Measurements from ENCODE around the gene PRKCI.
"Not testable (repeated sequence)": the region's sequence is repeated elsewhere in the genome, so short reads cannot be mapped to it uniquely, and the experiment has no call there.

Gene PRKCI

DNA sequence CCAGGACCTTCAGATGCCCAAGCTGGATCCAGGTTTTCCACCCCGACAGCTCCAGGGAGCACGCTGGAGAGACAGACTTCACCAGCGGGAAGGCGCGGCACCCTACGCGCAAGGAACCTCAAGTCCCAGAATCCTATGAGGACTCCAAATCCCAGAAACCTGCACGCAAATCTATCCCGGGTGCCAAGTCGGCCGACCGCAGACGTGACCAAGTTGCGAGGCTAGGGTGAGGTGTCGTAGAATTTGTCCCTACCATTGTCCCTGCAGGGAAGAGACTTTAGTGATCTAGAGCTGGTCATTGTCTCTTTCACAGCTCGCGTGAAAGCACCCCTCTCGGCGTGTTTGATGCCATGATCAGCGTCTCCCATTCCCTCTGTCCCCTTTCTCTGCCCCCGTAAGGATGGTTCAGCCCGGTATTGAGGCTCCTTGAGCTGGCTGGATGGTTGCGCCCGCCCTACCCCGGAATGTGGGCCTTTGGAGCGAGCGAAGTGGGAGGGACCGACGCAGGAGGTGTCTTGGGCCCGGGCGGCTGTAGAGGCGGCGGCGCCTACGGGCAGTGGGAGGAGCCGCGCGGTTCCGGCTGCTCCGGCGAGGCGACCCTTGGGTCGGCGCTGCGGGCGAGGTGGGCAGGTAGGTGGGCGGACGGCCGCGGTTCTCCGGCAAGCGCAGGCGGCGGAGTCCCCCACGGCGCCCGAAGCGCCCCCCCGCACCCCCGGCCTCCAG is at the start of gene PRKCI:
TSS of gene PRKCI (plus strand) at position 501 of the 723 bp plus-strand sequence. CDS start 246 bp downstream, outside the sequence.
- peak; percentile 95 for DNase-seq

DNA sequence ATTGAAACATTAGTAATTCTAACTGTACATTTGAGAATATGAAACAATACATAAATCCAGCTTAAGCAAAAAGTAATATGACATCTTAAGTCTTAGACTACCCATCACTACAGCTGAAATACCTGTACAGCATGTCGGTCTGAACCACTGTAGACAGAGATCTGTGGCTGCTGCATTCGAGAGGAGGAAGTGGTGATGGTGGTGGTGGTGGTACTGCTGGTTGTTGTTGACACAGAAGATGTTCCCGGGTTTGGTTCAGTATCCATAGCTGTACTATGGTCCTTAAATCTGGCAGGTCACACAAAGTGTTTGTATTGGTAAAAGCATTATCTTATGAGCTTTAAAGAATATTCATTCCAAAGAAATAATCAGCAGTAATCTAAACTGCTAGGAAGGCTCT is 43.6 kb upstream of the PRKCI start:
- no peak for DNase-seq

DNA sequence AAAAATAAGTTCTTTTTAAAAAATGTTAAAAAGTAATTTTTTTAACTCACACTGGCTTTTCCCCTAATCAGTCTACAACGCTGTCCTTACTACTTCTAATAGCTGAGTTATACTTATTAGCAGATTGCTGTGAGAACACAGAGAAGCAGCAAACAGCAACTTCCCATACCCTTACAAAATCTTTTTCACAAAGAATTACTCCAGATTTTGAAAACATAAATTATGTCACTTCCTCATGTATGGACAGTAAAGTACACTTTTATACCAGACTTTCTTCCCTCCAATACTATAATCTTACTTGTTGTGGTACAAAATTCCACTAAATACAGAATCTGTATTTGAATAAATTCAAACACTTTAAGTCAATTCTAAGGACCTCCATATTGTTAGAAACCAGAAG is 42.8 kb upstream of the PRKCI start:
- DNase-seq = no peak

DNA sequence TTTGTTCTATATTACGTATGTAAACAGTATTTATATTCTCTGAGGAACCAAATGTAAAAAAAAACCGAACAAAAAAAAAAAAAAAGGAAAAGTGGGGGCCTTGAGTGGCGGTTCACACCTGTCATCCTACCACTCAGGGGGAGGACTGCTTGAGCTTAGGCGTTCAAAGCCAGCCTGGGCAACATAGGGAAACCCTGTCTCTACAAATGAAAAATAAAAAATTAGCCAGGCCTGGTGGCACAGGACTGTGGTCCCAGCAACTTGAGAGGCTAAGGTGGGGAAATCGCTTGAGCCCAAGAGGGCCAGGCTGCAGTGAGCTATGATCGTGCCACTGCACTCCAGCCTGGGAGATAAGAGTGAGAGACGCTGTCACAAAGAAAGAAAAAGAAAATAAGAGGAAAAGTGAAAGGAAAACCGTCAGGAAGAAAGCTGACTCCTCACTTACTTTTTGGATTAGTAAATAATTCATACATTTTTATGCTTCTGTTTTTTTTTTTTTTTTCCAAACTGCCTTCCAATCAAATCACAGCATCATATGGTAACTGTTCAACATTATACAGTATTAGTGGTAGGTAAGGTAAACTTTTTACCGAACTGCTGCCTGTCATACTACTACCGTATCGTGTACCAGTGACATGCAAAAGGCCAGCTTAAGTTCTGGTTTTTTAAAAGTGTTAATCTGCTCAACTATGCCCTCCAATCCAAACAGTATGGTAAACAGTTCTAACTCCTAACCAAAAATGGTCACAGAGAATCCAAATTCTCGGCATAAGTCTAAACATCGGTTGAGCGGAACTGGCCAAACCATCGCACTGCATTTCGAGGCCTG is 41.9 kb upstream of the PRKCI start:
- DNase-seq = no peak

DNA sequence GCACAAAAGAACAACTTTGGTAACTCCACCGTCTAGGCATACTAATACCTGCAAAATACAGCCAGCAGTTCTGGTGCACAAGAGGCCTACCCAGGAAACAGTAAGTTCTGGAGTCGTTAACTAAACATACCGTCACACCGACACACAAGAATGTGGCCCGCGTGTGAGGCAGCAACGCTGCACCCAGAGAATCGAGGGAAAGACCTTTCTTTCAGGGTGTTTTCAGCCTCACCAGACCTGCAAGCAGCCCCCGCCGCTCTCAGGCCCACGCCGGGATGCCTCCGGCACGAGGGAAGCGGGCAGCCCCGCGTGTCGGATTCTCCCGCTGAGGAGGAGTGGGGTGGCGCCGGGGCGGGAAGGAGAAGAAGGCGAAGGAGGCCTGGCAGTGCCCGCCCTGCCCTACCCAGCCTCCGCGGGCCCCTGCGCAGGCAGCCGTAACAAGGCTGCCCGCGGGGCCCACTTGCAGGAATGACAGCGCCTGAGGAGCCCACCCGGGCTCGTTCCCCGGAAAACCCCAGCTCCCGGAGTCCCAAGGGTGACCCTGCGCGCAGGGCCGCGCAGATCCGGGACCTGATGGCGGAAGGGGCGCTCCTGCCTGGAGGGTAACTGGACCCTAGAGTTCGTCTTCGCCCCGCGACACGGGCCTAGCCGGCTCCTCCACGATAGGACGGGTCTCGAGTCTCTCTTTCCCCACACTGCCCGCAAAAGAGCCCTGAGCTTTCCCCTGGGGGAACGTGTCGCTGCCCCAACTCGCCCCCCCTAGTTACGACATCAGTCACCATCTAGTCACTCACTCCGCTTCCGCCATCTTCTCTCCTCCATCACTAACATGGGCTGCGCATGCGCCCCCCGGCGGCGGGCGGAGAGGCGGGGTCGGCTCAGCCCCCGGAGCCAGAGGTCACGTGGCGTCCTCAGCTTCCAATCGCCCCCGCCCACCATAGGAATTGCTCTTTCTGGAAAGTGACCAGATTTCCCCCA is 41.0 kb upstream of the PRKCI start, which contains the start of gene PHC3:
TSS of gene PHC3 (minus strand) at position 826 of the 978 bp plus-strand sequence. CDS start at position 808, 18 bp downstream.
- DNase-seq = peak; percentile 71

DNA sequence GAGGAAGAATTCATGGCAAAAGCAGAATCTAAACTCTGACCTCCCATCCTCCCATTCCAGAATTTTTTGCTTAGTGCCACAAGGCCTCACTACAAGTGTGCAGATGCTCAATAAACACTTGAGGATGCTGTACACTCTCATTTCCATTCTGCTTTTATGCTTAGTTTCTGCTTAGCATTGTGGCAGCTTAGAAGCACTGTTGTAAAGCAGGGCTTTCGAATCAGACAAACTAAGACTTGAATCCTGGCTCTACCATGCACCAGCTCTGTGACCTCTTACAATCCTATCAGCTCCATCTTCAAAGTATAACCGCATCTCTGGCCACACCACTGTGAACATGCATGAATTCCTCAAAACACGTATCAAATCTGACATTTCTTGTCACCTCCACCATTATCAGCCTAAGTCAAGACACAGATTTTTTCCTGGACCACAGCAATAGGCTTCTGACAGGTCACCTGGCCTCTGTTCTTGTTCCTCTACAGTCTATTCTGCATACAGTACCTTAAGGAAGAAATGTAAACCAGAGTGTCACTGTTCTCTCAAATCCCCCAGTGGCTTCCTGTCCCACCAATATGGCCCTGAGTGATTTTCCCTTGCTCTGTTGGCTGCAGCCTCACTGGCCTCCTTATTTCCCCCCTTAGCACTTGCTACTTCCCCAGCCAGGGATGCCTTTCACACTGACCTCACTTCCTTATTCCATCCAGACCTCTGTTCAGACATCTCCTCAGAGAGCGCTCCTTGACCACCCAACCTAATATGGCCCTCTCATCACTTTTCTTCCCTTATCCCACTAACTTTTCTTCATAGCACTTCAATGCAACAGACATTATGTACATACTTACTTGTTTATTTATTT is 32.6 kb upstream of the PRKCI start:
- no peak for DNase-seq

DNA sequence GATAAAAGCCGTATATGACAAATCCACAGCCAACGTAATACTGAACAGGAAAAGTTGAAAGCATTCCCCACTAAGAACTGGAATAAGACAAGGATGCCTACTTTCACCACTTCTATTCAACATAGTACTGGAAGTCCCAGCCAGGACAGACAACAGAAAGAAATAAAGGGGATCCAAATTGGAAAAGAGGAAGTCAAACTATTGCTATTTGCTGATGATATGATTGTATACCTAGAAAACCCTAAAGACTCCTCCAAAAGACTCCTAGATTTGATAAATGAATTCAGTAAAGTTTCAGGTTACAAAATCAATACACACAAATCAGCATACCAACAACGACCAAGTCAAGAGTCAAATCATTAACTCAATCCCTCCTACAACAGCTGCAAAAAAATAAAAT is 26.5 kb upstream of the PRKCI start:
- not testable (repeated sequence) for DNase-seq

DNA sequence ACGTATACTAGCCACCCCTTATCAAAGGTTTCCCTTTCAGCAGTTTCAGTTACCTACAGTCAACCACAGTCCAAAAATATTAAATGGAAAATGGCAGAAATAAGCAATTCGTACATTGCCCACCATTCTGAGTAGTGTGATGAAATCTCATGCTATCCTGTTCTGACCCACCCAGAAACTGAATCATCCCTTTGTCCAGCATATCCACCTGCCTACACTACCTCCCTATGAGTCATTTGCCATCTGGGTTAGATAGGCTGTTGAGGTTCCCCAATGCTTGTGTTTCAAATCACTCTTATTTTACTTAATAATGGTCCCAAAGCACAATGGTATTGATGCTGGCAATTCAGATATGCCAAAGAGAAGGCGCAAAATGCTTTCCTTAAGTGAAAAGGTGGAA is 25.4 kb upstream of the PRKCI start:
- no peak for DNase-seq

DNA sequence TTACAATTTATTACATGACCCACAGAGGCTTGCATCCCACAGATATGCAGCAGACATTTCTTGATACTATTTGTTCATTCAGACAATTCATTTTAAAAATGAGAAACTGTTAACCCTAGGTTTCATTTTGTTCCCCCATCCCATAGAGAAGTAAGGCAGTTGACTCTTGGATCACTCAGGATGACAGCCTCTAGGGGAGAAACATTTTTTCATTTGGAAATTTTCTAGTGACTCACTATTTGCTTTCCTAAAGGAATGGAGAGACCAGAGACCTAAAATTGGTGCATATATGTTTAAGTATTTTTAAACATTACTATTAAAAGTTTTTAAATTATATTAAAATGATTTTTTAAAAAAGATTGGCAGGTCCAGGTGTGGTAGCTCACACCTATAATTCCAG is 21.2 kb upstream of the PRKCI start:
- DNase-seq = no peak

DNA sequence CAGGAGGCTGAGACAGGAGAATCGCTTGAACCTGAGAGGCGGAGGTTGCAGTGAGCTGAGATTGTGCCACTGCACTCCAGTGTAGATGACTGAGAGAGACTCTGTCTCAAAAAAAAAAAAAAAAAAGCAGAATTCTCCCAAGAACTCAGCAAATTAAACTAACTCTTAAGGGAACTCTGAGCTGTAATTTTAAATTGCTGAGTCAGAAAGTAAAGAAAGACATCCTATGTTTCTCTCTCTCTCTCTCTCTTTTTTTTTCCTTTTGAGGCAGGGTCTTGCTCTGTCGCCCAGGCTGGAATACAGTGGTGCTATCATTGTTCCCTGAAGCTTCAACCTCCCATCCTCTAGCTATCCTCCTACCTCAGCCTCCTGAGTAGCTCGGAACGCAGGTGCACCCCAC is 20.7 kb upstream of the PRKCI start:
- DNase-seq = no peak

DNA sequence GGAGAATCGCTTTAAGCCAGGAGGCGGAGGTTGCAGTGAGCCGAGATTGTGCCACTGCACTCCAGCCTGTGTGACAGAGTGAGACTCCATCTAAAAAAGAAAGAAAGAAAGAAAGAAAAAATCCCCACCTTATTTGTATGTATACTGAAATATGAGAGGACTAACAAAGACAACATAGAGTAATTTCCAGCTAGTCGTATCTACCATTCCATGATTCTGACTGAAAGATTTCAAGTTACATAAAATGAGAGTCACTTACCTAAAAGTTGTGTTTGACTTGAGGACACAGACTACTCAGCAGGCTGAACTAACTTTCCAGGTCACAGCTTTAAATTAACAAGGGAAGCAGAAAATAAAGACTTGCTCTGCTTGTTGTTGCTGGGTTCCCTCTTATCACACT is 18.8 kb upstream of the PRKCI start:
- DNase-seq = no peak

DNA sequence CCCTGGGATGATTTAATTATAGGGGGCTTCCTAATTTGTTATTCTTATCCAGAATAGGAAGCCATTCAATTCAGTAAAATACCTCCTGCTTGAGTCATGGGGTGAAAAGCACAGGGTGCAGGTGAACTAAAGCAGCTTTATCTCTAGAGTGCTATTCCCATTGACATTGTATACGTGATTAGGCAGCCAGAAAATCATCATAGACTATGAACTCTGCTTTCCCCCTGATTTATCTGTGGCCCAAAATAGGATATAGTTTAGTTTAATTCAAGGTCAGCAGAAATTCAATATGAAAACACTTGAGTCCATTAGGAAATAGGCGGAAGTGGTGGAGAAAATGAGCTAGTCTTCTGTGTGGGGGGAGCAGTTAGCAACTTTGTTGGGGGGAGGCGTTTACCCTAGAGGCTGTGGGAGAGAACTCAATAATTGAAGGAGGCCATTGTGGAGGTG is 18.2 kb upstream of the PRKCI start:
- DNase-seq = no peak

DNA sequence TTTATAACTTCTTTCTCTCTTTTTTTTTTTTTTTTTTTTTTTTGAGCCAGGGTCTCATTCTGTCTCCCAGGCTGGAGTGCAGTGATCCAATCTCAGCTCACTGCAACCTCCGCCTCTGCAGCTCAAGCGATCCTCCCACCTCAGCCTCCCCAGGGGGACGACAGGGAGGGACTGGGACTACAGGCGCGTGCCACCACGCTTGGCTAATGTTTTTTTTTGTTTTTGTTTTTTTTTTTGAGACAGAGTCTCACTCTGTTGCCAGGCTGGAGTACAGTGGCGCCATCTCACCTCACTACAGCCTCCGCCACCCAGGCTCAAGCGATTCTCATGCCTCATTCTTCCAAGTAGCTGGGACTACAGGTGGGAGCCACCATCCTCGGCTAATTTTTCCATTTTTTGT is 17.7 kb upstream of the PRKCI start:
- DNase-seq = no peak

DNA sequence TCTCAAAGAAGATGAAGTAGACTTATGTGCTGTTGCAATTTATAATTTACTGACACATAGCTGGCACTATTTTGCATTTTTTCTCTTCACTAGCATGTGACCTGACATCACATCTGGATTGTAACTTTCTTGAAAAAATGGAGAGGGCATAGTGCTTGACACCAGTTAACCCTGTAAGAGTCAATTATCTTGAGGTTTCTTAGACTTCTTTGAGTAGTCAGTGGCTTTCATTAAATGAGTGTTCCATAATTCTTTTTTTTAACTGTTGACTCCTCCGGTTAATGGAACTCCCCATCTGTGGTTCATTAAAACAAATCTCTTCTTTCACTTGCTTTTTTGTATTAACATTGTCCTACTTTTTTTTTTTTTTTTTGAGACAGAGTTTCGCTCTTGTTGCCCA is 16.9 kb upstream of the PRKCI start:
- DNase-seq = no peak

DNA sequence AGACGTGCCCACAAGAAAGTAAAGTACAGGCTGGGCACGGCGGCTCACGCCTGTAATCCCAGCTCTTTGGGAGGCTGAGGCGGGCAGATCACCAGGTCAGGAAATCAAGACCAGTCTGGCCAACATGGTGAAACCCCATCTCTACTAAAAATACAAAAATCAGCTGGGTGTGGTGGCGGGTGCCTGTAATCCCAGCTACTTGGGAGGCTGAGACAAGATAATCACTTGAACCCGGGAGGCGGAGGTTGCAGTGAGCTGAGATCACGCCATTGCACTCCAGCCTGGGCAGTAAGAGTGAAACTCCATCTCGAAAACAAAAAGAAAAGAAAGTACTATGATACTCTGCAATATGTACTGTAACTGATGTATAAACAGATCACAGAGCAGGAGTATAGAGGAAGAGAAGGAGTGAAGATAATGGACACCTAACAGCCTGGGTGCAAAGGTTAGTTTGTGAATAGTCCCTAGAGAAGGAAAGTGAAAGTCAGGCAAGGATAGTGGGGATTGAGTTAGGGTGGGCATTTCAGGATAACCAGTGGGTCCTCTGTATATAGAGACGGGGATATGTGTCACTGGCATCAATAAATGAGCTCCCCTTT is 16.0 kb upstream of the PRKCI start:
- not testable (repeated sequence) for DNase-seq

DNA sequence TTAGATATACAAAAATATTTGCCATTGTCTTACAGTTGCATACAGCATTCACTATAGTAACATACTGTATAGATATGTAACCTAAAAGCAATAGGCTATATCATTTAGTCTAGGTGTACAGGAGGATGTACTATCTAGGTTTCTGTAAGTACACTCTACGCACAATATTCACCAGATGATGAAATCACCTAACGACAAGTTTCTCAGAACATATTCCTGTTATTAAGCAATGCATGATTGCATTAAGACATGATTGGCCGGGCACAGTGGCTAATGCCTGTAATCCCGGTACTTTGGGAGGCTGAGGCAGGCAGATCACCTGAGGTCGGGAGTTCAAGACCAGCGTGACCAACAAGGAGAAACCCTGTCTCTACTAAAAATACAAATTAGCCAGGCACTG is 14.5 kb upstream of the PRKCI start:
- no peak for DNase-seq

DNA sequence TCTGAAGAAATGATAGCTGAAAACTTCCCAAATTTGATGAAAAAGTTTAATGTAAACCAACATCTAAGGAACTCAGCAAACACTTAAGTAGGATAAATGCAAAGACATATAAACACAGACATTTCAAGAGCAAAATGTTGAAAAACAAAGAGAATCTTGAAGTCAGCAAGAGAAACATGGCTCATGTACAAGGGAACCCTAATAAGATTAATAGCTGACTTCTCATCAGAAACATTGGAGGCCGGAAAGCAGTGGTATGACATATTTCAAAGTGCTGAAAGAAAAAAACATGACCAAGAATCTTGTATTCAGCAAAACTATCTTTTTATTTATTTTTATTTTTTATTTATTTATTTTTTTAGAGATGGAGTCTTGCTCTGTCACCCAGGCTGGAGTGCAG is 10.6 kb upstream of the PRKCI start:
- DNase-seq = no peak

DNA sequence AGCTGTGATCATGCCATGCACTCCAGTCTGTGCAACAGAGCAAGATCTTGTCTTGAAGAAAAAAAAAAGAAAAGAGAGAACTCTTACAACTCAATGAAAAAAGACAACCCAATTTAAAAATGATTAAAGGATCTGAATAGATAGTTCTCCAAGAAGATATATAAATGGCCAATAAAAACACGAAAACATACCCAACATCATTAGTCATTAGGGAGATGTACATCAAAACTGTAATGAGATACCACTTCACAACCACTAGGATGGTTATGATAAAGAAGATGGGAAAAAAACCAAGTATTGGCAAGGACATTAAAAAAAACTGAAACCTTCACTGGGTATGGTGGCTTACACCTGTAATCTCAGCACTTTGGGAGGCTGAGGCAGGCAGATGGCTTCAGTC is 2.4 kb upstream of the PRKCI start:
- DNase-seq = no peak

DNA sequence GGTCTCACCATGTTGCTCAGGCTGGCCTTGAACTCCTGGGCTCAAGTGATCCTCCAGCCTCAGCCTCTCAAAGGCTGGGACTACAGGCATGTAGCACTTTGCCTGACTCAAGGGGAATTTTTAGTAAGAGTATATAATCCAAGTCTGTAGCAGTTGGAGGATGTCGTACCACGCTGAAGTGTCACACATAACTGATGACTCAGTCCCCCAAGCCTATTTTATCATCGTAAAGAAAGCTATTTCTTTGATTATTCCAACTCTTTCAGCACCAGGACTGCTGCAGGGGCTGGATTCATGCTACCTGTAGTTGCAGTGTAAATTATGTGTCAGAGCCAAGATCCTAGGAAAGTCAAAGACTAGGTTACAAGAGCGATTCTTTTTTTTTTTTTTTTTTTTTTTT is 1.4 kb upstream of the PRKCI start:
- DNase-seq = no peak

DNA sequence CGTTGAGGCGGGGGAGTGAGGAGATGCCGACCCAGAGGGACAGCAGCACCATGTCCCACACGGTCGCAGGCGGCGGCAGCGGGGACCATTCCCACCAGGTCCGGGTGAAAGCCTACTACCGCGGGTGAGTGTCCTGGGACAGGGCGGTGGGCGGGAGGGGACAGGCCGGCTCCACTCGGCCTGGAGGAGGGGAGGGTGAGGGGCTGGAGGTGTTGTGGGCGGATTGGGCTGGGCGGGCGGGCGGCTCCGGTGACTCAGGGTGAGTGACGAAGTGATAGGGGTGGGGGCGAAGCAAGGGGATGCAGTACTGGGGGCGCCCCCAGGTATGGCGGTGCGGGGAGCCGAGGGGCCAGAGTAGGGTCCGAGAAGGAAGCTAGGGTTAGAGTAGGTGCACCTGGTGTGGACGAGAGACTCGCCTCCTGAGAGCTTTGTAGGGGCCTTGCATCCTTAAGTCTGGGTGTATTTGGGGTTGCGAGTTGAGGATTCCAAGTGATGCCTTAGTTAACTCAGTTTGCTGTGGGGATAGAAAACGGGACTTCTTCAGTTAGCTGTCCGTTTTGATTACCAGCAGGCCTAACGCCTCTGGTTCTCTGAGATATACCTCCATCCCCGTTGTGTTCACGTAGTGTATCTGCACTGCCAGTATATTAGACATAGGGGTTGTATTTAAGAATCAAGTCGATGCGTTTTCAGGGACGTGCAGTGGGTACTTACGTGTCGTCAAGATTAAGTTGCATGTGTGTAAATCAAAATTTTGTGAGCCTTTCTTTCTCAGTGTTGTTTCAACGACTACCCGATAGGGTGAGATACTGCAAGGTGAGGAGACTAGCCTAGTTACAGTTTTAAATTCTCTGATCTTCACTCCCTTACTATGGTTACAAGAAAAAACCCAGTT is 670 bp downstream of the PRKCI start:
- peak; percentile 52 for DNase-seq
